ENCODE measurements around the gene HOXB9. TPM values are rescaled to one million over a fixed set of nuclear protein-coding genes. Genes with fewer than 3 reads are reported as not detected.
A peak's percentile ranks its signal among the peaks of the same experiment; 100 is the strongest.

HOXB9 gene
- total RNA-seq, 2 experiments from 2014 or later: not detected

GRCh38 chr17:48625495-48626244 is 488 bp downstream of the HOXB9 start:
- H3K9me3 Mint-ChIP-seq: no peaks in the 10 kb centered on the region
- Histone ChIP-seq H3K36me3 (ENCODE audit: insufficient read depth, low read length) (no peaks in the 10 kb centered on the region), H3K4me1 (ENCODE audit: insufficient read depth, low read length) (peaks cover 31% of the 10 kb centered on the region), H3K9me3 (ENCODE audit: control insufficient read depth in 1 of 2, insufficient read depth in 1 of 2, low read length in 2 of 2) (peaks cover 0 to 9% of the 10 kb centered on the region in 2 experiments), H3K4me3 (ENCODE audit: low read length) (peak overlapping the region; percentile 44), H3K27me3 (ENCODE audit: control insufficient read depth in 1 of 2, insufficient read depth in 2 of 2, low read length in 2 of 2) (peaks cover 88 to 98% of the 10 kb centered on the region in 2 experiments), H3K27ac (ENCODE audit: low read depth in 1 of 2, low read length in 2 of 2) (no peak overlapping the region)
- peaks cover 99% of the 10 kb centered on the region for H3K27me3 Mint-ChIP-seq
- CTCF ChIA-PET: interaction anchor here (1.4 to 3.1 kb wide), 2 partner anchors 11 to 13 kb away, joined by 7 to 19 read pairs; no protein-coding TSS in a partner anchor
- no peak overlapping the region for H3K27ac Mint-ChIP-seq
- POLR2A ChIA-PET: interaction anchor here (1.1 to 1.8 kb wide), 2 partner anchors 11 to 514 kb away, joined by 3 to 10 read pairs; partner anchors contain the start of gene HOXB8
- H3K4me1 Mint-ChIP-seq (ENCODE audit: low read depth): peaks cover 16% of the 10 kb centered on the region
- H3K36me3 Mint-ChIP-seq (ENCODE audit: low read depth): no peaks in the 10 kb centered on the region
- peak in 5 of 14 experiments; percentile 33 to 76 (median 43) for DNase-seq
- intact Hi-C loops (cut with DNase I, micrococcal nuclease): no loop called here
- TF ChIP-seq, protein P1, sequence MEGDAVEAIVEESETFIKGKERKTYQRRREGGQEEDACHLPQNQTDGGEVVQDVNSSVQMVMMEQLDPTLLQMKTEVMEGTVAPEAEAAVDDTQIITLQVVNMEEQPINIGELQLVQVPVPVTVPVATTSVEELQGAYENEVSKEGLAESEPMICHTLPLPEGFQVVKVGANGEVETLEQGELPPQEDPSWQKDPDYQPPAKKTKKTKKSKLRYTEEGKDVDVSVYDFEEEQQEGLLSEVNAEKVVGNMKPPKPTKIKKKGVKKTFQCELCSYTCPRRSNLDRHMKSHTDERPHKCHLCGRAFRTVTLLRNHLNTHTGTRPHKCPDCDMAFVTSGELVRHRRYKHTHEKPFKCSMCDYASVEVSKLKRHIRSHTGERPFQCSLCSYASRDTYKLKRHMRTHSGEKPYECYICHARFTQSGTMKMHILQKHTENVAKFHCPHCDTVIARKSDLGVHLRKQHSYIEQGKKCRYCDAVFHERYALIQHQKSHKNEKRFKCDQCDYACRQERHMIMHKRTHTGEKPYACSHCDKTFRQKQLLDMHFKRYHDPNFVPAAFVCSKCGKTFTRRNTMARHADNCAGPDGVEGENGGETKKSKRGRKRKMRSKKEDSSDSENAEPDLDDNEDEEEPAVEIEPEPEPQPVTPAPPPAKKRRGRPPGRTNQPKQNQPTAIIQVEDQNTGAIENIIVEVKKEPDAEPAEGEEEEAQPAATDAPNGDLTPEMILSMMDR (IDR thresholded peaks at IDR 0.05): no peak
- ATAC-seq (ENCODE audit: poor library complexity): peak; percentile 63
- peak overlapping the region; percentile 52 for H3K4me3 Mint-ChIP-seq

- ChIA-PET CTCF (interaction anchor here (1.0 to 3.1 kb wide), 2 partner anchors 12 to 132 kb away, joined by 3 to 19 read pairs; no protein-coding TSS in a partner anchor), POLR2A (interaction anchor here (1.8 kb wide), 1 partner anchor 10 kb away, joined by 10 read pairs; the partner anchor contains the start of gene HOXB8)
- ATAC-seq (ENCODE audit: poor library complexity) (peak; percentile 22), DNase-seq (peak in 4 of 14 experiments; percentile 23 to 67 (median 48))
- peaks cover 0 to 9% of the 10 kb centered on the region in 2 experiments for H3K9me3 ChIP-seq (ENCODE audit: control insufficient read depth in 1 of 2, insufficient read depth in 1 of 2, low read length in 2 of 2)
- H3K4me1 ChIP-seq (ENCODE audit: insufficient read depth, low read length): peaks cover 31% of the 10 kb centered on the region
- peak overlapping the region; percentile 44 for H3K4me3 ChIP-seq (ENCODE audit: low read length)
- Mint-ChIP-seq H3K9me3 (no peaks in the 10 kb centered on the region), H3K27ac (no peak overlapping the region), H3K4me3 (peak overlapping the region; percentile 56), H3K4me1 (ENCODE audit: low read depth) (peaks cover 16% of the 10 kb centered on the region), H3K27me3 (peaks cover 99% of the 10 kb centered on the region), H3K36me3 (ENCODE audit: low read depth) (no peaks in the 10 kb centered on the region)
- H3K27me3 ChIP-seq (ENCODE audit: control insufficient read depth in 1 of 2, insufficient read depth in 2 of 2, low read length in 2 of 2): peaks cover 91 to 98% of the 10 kb centered on the region in 2 experiments
- no peak overlapping the region for H3K27ac ChIP-seq (ENCODE audit: low read depth in 1 of 2, low read length in 2 of 2)
- intact Hi-C loops (cut with DNase I, micrococcal nuclease): no loop called here
- TF ChIP-seq, protein P1 (IDR thresholded peaks at IDR 0.05): no peak
- no peaks in the 10 kb centered on the region for H3K36me3 ChIP-seq (ENCODE audit: insufficient read depth, low read length)
These were observed 1.3 kb downstream of the HOXB9 start for GRCh38 chr17:48624544-48625494.

DNA sequence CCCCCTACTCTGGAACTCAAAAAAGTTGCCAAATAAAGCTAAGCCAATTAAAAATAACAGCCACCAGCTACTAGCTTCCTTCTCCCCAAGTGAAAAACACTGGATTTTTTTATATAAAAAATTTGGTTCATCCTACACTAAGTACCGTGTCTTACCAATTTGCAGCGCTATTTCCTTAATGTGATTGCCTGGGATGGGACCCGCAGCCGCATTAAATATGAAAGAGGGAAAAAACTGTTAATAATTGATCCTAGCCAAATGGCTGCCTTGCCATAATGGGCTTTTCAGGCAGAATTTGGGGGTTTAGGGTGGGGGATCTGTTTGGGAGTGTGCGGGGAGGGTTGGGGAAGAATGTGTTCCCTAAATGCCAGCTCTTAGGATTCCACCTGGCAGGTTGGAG is 2.0 kb downstream of the HOXB9 start:
- CTCF ChIA-PET: interaction anchor here (1.0 kb wide), 1 partner anchor 132 kb away, joined by 3 read pairs; no protein-coding TSS in a partner anchor

More for the DNA sequence above, 2.0 kb downstream of the HOXB9 start:
- H3K4me3 ChIP-seq (ENCODE audit: low read length): no peak overlapping the region
- POLR2A ChIA-PET: no interaction called here
- no peak overlapping the region for H3K27ac ChIP-seq (ENCODE audit: low read depth in 1 of 2, low read length in 2 of 2)
- H3K27me3 ChIP-seq (ENCODE audit: control insufficient read depth in 1 of 2, insufficient read depth in 2 of 2, low read length in 2 of 2): peaks cover 94 to 98% of the 10 kb centered on the region in 2 experiments
- H3K9me3 ChIP-seq (ENCODE audit: control insufficient read depth in 1 of 2, insufficient read depth in 1 of 2, low read length in 2 of 2): peaks cover 0 to 14% of the 10 kb centered on the region in 2 experiments
- peak overlapping the region; percentile 35 for H3K4me3 Mint-ChIP-seq
- peaks cover 17% of the 10 kb centered on the region for H3K4me1 Mint-ChIP-seq (ENCODE audit: low read depth)
- H3K9me3 Mint-ChIP-seq: no peaks in the 10 kb centered on the region
- H3K4me1 ChIP-seq (ENCODE audit: insufficient read depth, low read length): peaks cover 33% of the 10 kb centered on the region
- no peak for DNase-seq
- intact Hi-C loops (cut with DNase I, micrococcal nuclease): no loop called here
- no peaks in the 10 kb centered on the region for H3K36me3 ChIP-seq (ENCODE audit: insufficient read depth, low read length)
- no peak overlapping the region for H3K27ac Mint-ChIP-seq
- no peaks in the 10 kb centered on the region for H3K36me3 Mint-ChIP-seq (ENCODE audit: low read depth)
- ATAC-seq (ENCODE audit: poor library complexity): no peak
- TF ChIP-seq, protein P1 (IDR thresholded peaks at IDR 0.05): no peak
- H3K27me3 Mint-ChIP-seq: peaks cover 99% of the 10 kb centered on the region

Data from CD4-positive, alpha-beta T cell (primary cell).